PC-3 (cell line): ENCODE results near the gene LPAR1.

Experiments
- EZH2phosphoT487 ChIP-seq: fragments of 300-600 bp; sonication (generic); IDR thresholded peaks from 2 replicates; pipeline ENCODE4 v1.6.1; 2018; ENCODE audit warnings: mild to moderate bottlenecking, antibody characterized with exemption, low read length, borderline replicate concordance
- TF ChIP-seq, protein P1 (sequence below): fragments of 300-600 bp; sonication (generic); conservative IDR thresholded peaks from 2 replicates; pipeline ENCODE4 v1.5.1; 2017; ENCODE audit warnings: antibody characterized with exemption, low read depth, mild to moderate bottlenecking, low read length

GRCh38 chr9:110942522-110942921, 95.7 kb downstream of the LPAR1 start:
- no peak for TF ChIP-seq EZH2phosphoT487
- TF ChIP-seq, protein P1, sequence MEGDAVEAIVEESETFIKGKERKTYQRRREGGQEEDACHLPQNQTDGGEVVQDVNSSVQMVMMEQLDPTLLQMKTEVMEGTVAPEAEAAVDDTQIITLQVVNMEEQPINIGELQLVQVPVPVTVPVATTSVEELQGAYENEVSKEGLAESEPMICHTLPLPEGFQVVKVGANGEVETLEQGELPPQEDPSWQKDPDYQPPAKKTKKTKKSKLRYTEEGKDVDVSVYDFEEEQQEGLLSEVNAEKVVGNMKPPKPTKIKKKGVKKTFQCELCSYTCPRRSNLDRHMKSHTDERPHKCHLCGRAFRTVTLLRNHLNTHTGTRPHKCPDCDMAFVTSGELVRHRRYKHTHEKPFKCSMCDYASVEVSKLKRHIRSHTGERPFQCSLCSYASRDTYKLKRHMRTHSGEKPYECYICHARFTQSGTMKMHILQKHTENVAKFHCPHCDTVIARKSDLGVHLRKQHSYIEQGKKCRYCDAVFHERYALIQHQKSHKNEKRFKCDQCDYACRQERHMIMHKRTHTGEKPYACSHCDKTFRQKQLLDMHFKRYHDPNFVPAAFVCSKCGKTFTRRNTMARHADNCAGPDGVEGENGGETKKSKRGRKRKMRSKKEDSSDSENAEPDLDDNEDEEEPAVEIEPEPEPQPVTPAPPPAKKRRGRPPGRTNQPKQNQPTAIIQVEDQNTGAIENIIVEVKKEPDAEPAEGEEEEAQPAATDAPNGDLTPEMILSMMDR = no peak
